HG02678 (cell line): ENCODE data around the gene RHOBTB1.
"Not testable (repeated sequence)": the region's sequence is repeated elsewhere in the genome, so short reads cannot be mapped to it uniquely, and the experiment has no call there.

Source experiments
- ATAC-seq: cut with Tn5 transposase; IDR thresholded peaks from one replicate; pipeline ENCODE4 v1.9.1; 2021; ENCODE audit warnings: mild to moderate bottlenecking, moderate library complexity; ENCODE audit not compliant: unreplicated experiment

The RHOBTB1 gene

GRCh38 chr10:60870416-60870728 is 73.6 kb downstream of the RHOBTB1 start:
- no peak for ATAC-seq

GRCh38 chr10:60869652-60870415 is 74.2 kb downstream of the RHOBTB1 start:
- no peak for ATAC-seq

- no peak for ATAC-seq
Measured at GRCh38 chr10:60868946-60869345, 75.0 kb downstream of the RHOBTB1 start.

- ATAC-seq = no peak
Measured at GRCh38 chr10:60865198-60865783, 78.7 kb downstream of the RHOBTB1 start.

GRCh38 chr10:60863796-60864195 is 80.2 kb downstream of the RHOBTB1 start:
- no peak for ATAC-seq

- no peak for ATAC-seq
Measured at GRCh38 chr10:60862517-60862916, 81.5 kb downstream of the RHOBTB1 start.

GRCh38 chr10:60856405-60856804 is 87.6 kb downstream of the RHOBTB1 start:
- no peak for ATAC-seq

GRCh38 chr10:60853637-60854036 is 90.3 kb downstream of the RHOBTB1 start:
- ATAC-seq = no peak

GRCh38 chr10:60853107-60853506 is 90.9 kb downstream of the RHOBTB1 start:
- no peak for ATAC-seq

GRCh38 chr10:60849740-60850139 is 94.2 kb downstream of the RHOBTB1 start:
- ATAC-seq = no peak

GRCh38 chr10:60849217-60849616 is 94.8 kb downstream of the RHOBTB1 start:
- ATAC-seq = no peak

GRCh38 chr10:60848680-60849079 is 95.3 kb downstream of the RHOBTB1 start:
- ATAC-seq = no peak

- ATAC-seq = no peak
Measured at GRCh38 chr10:60848126-60848525, 95.9 kb downstream of the RHOBTB1 start.

GRCh38 chr10:60846173-60846572 is 97.8 kb downstream of the RHOBTB1 start:
- ATAC-seq = no peak

- no peak for ATAC-seq
Measured at GRCh38 chr10:60845038-60845437, 98.9 kb downstream of the RHOBTB1 start.

- no peak for ATAC-seq
Measured at GRCh38 chr10:60842694-60843093, 101.3 kb downstream of the RHOBTB1 start.

- not testable (repeated sequence) for ATAC-seq
Measured at GRCh38 chr10:60841227-60841626, 102.8 kb downstream of the RHOBTB1 start.

GRCh38 chr10:60835049-60835448 is 108.9 kb downstream of the RHOBTB1 start:
- ATAC-seq = no peak

- ATAC-seq = no peak
Measured at GRCh38 chr10:60834401-60834800, 109.6 kb downstream of the RHOBTB1 start.

- not testable (repeated sequence) for ATAC-seq
Measured at GRCh38 chr10:60832136-60832535, 111.8 kb downstream of the RHOBTB1 start.

GRCh38 chr10:60828489-60828852 is 115.5 kb downstream of the RHOBTB1 start:
- ATAC-seq = no peak

- ATAC-seq = no peak
Measured at GRCh38 chr10:60827791-60828488, 116.0 kb downstream of the RHOBTB1 start.
